Mucosa of rectum (tissue), 2 donors: Measurements from ENCODE around the gene ITPRIPL2.

Experiments
- H3K27ac ChIP-seq, 2 donors: one replicate each; pipeline ENCODE4 v1.7.0; 2013; ENCODE audit warnings: inconsistent platforms in 2 of 2, low read depth in 2 of 2, low read length in 2 of 2
- H3K27me3 ChIP-seq, 2 donors: one replicate each; pipeline ENCODE4 v1.7.0; 2013; ENCODE audit warnings: low read length in 2 of 2; ENCODE audit not compliant: control insufficient read depth in 2 of 2, insufficient read depth in 2 of 2
- H3K36me3 ChIP-seq, 2 donors: one replicate each; pipeline ENCODE4 v1.7.0; 2013; ENCODE audit warnings: low read length in 2 of 2; ENCODE audit not compliant: control insufficient read depth in 2 of 2, insufficient read depth in 2 of 2
- H3K4me1 ChIP-seq, 2 donors: one replicate each; pipeline ENCODE4 v1.7.0; 2013; ENCODE audit warnings: low read length in 2 of 2, mild to moderate bottlenecking in 1 of 2; ENCODE audit not compliant: control insufficient read depth in 2 of 2, insufficient read depth in 2 of 2
- H3K4me3 ChIP-seq, 2 donors: one replicate each; pipeline ENCODE4 v1.7.0; 2013; ENCODE audit warnings: low read length in 2 of 2
- H3K9ac ChIP-seq, 2 donors: one replicate each; pipeline ENCODE4 v1.7.0; 2013; ENCODE audit warnings: low read length in 2 of 2, low read depth in 1 of 2, mild to moderate bottlenecking in 1 of 2
- H3K9me3 ChIP-seq, 2 donors: one replicate each; pipeline ENCODE4 v1.7.0; 2013; ENCODE audit warnings: low read length in 2 of 2; ENCODE audit not compliant: control insufficient read depth in 2 of 2
- donor health status: healthy.
- donor health status: Normal muscosa, but diverticular disease.

Gene ITPRIPL2

GRCh38 chr16:19093631-19094541, 19.9 kb upstream of the ITPRIPL2 start:
- H3K4me3 ChIP-seq: no peak overlapping the region
- no peaks in the 10 kb centered on the region for H3K9me3 ChIP-seq
- H3K27me3 ChIP-seq: no peaks in the 10 kb centered on the region
- H3K4me1 ChIP-seq: no peaks in the 10 kb centered on the region
- H3K36me3 ChIP-seq: no peaks in the 10 kb centered on the region
- H3K9ac ChIP-seq: no peak overlapping the region
- no peak overlapping the region for H3K27ac ChIP-seq

GRCh38 chr16:19094542-19095365, 19.0 kb upstream of the ITPRIPL2 start:
- Histone ChIP-seq H3K27ac (no peak overlapping the region), H3K4me1 (no peaks in the 10 kb centered on the region), H3K36me3 (no peaks in the 10 kb centered on the region), H3K9ac (no peak overlapping the region), H3K27me3 (no peaks in the 10 kb centered on the region), H3K9me3 (no peaks in the 10 kb centered on the region), H3K4me3 (no peak overlapping the region)

- Histone ChIP-seq H3K4me1 (no peaks in the 10 kb centered on the region), H3K9ac (no peak overlapping the region), H3K36me3 (no peaks in the 10 kb centered on the region), H3K27ac (no peak overlapping the region), H3K27me3 (no peaks in the 10 kb centered on the region), H3K4me3 (no peak overlapping the region), H3K9me3 (no peaks in the 10 kb centered on the region)
Measured at GRCh38 chr16:19095654-19096053, 18.1 kb upstream of the ITPRIPL2 start.

- H3K27ac ChIP-seq: no peak overlapping the region
- H3K36me3 ChIP-seq: no peaks in the 10 kb centered on the region
- H3K27me3 ChIP-seq: no peaks in the 10 kb centered on the region
- no peaks in the 10 kb centered on the region for H3K9me3 ChIP-seq
- no peak overlapping the region for H3K4me3 ChIP-seq
- no peak overlapping the region for H3K9ac ChIP-seq
- no peaks in the 10 kb centered on the region for H3K4me1 ChIP-seq
Measured at GRCh38 chr16:19098173-19098572, 15.6 kb upstream of the ITPRIPL2 start.

- H3K36me3 ChIP-seq: no peaks in the 10 kb centered on the region
- H3K9me3 ChIP-seq: no peaks in the 10 kb centered on the region
- no peak overlapping the region for H3K9ac ChIP-seq
- H3K27me3 ChIP-seq: no peaks in the 10 kb centered on the region
- peak overlapping the region in 1 of 2 donors; percentile 24 for H3K4me3 ChIP-seq
- no peak overlapping the region for H3K27ac ChIP-seq
- H3K4me1 ChIP-seq: no peaks in the 10 kb centered on the region
Measured at GRCh38 chr16:19102187-19102872, 11.4 kb upstream of the ITPRIPL2 start.

GRCh38 chr16:19104607-19105006, 9.2 kb upstream of the ITPRIPL2 start:
- H3K27me3 ChIP-seq: no peaks in the 10 kb centered on the region
- no peaks in the 10 kb centered on the region for H3K9me3 ChIP-seq
- H3K27ac ChIP-seq: no peak overlapping the region
- no peak overlapping the region for H3K9ac ChIP-seq
- no peak overlapping the region for H3K4me3 ChIP-seq
- no peaks in the 10 kb centered on the region for H3K4me1 ChIP-seq
- H3K36me3 ChIP-seq: no peaks in the 10 kb centered on the region

- Histone ChIP-seq H3K27ac (no peak overlapping the region), H3K9me3 (no peaks in the 10 kb centered on the region), H3K4me1 (no peaks in the 10 kb centered on the region), H3K4me3 (no peak overlapping the region), H3K36me3 (no peaks in the 10 kb centered on the region), H3K27me3 (no peaks in the 10 kb centered on the region), H3K9ac (no peak overlapping the region)
Measured at GRCh38 chr16:19105131-19105530, 8.6 kb upstream of the ITPRIPL2 start.

- no peak overlapping the region for H3K9ac ChIP-seq
Measured at GRCh38 chr16:19105891-19106624, 7.7 kb upstream of the ITPRIPL2 start.

GRCh38 chr16:19106625-19107020, 7.1 kb upstream of the ITPRIPL2 start:
- no peaks in the 10 kb centered on the region for H3K36me3 ChIP-seq
- H3K27ac ChIP-seq: no peak overlapping the region
- no peak overlapping the region for H3K4me3 ChIP-seq

More at GRCh38 chr16:19105891-19106624, 7.7 kb upstream of the ITPRIPL2 start:
- no peak overlapping the region for H3K4me3 ChIP-seq
- no peaks in the 10 kb centered on the region for H3K36me3 ChIP-seq
- no peaks in the 10 kb centered on the region for H3K9me3 ChIP-seq
- H3K27ac ChIP-seq: no peak overlapping the region
- H3K27me3 ChIP-seq: no peaks in the 10 kb centered on the region
- H3K4me1 ChIP-seq: peaks cover 0 to 2% of the 10 kb centered on the region in 2 donors

More at GRCh38 chr16:19106625-19107020, 7.1 kb upstream of the ITPRIPL2 start:
- no peaks in the 10 kb centered on the region for H3K27me3 ChIP-seq
- H3K4me1 ChIP-seq: peaks cover 3 to 4% of the 10 kb centered on the region in 2 donors
- no peaks in the 10 kb centered on the region for H3K9me3 ChIP-seq
- no peak overlapping the region for H3K9ac ChIP-seq
